NCI-H1930 (cell line): ENCODE results near the gene GJC2.

ENCODE experiments used
- DNase-seq, 2 experiments: peaks; one replicate each; lab custom pipeline; 2025; lab: John Stamatoyannopoulos, UW

Gene GJC2

DNA sequence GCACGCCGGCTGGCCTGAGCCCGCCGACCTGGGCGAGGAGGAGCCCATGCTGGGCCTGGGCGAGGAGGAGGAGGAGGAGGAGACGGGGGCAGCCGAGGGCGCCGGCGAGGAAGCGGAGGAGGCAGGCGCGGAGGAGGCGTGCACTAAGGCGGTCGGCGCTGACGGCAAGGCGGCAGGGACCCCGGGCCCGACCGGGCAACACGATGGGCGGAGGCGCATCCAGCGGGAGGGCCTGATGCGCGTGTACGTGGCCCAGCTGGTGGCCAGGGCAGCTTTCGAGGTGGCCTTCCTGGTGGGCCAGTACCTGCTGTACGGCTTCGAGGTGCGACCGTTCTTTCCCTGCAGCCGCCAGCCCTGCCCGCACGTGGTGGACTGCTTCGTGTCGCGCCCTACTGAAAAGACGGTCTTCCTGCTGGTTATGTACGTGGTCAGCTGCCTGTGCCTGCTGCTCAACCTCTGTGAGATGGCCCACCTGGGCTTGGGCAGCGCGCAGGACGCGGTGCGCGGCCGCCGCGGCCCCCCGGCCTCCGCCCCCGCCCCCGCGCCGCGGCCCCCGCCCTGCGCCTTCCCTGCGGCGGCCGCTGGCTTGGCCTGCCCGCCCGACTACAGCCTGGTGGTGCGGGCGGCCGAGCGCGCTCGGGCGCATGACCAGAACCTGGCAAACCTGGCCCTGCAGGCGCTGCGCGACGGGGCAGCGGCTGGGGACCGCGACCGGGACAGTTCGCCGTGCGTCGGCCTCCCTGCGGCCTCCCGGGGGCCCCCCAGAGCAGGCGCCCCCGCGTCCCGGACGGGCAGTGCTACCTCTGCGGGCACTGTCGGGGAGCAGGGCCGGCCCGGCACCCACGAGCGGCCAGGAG is 8.6 kb downstream of the GJC2 start:
- DNase-seq: no peak

DNA sequence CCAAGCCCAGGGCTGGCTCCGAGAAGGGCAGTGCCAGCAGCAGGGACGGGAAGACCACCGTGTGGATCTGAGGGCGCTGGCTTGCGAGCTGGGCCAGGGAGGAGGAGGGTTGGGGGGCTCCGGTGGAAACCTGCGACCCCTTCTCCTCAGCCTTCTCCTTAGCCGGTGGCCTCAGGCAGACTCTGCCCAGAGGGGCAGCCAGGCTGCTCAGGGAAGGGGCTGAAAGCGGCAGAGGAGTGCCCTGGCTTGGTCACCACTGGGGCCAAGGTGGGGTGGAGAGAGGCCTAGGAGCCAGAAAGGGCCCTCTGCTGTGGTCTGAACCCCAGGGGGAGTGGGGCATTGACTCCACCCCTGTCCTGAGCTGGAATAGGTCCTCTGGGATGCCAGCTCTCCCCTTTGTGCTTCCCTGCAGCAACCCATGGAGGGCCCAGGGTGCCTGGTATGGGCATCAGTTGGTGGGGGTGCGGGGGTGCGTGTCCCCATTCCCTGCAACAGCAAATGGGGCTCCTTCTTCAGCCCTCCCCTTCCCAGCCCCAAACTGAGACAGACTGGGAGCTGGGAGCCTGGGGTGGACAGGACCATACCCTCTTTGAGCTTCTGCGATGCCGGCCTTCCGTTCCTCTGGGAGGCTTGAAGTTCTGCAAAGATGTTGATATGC is 9.4 kb downstream of the GJC2 start:
- DNase-seq: no peak

DNA sequence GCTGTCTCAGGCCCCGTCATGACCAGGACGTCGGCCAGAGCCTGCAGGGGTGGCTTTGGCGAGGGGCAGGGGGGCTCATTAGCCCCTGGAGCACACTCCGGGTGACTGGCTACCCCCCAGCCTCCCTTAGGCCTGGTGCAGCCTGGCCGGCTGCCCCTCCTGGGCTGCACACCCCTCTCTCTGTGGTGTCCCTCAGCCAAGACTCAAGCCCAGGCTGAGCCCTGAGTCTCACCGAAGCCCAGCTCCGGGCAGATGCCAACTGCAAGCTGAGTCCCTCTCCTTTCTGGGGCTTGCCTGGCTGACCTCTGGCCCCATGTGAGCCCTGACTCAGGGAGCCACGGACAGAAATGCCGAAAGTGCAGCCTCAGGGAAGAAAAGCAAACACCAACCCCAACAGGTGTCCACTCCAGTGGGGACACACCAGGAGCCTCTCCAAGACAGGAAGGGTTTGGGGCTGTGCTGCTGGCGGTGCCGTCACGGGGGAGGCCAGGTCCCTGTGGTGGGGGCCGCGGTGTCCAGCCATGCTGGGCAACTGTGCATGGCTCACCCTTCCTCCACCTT is 10.6 kb downstream of the GJC2 start:
- no peak for DNase-seq

DNA sequence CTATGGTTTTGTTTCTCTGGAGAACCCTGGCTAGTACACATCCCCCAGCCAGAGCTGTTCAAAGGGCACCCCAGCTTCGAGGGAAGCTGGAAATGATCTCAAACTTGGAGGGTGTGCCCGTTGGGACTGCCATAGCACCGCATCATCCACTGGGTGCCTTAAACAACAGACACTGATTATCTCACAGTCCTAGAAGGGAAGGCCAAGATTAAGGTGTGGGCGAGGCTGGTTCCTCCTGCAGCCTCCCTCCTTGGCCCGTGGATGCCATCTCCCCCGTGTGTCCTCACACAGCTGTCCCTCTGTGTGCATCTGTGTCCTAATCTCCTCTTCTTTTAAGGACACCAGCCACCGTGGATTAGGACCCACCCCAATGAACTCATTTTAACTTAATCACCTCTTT is 11.6 kb downstream of the GJC2 start:
- DNase-seq: no peak

DNA sequence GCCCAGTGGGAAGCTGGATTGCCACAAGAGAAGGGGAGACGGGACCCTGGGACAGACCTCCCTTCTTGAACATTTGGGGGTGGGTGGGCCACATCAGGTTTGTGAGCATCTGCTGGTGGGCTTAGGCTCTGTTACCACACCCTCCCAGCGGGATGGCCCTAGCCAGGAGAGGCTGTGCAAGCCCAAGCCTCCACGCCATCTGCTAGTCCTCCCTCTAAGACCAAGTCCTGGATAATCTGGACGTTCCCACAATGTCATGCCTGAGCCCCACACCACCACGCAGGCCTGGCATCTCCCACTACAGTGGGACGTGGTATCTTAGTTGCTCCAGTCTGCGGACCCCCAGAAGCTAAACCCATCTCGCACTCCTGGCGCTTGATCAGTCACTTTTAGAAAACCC is 12.1 kb downstream of the GJC2 start:
- DNase-seq: no peak

DNA sequence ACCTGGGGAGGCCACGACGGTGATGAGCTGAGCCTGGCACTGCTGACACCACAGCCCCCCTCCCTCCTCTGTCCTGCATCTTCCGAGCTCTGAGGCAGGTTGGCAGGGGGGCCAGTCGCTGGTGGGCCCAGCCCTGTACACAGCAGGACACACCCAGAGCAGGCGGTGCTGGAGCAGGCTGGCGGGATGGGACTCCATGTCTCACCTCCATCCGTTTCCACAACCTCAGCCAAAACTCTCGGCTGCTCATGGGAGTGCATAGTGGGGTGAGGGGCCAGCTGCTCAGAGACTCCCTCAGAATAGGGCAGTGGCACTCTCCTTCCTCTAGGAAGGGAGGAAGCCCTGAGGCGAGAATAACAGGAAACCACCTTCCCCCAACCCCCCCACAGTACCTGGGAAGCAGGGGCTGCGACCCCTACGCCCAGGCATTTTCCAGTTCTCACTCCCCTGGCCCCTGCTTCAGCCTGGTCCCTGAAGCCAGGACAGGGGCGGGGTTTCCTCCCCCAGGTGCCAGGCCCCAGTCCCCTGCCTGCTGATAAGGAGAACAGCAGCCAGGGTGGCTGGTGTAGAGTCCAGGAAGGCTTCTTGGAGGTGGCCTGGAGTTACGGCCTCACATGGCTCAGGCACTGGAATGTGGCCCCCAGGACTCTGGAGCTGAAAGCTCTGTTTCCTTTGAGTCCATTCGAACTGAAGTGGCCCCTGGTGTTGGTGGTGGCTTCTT is 12.7 kb downstream of the GJC2 start:
- no peak for DNase-seq

DNA sequence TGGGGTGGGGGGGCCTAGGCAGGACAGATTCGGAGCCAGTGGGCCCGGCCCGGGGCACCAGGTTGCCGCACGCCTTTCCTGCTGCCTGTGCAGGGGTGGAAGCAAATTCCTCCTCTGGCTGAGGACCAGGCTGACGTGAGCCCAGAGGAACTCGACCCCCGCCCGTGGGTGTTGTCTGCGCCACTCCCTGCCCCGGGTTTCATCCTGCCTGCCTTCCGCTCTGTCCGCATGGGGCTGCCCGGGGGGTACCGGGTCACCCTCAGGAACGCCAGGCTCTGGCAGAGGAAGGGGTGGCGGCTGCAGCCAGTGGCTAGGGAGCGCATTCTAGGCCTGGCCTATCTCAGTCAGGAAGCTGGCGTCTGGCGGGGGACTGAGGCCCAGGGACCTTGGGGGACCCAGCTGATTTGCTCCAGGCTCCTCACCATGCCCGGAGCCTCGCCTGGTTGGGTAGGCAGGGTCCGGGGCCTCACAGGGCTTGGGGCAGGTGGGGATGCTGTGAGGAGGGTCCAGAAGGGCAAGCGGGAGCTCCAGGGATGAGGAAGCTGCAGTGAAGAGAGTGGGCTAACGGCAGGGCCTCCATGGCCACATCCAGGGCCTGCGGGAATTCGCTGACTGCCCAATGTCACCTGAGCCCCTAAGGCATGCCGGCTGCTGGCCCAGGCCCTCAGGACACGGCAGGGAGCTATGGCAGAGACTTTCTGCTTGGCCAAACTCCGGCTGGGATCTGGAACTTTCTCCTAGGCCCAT is 13.4 kb downstream of the GJC2 start:
- no peak for DNase-seq

DNA sequence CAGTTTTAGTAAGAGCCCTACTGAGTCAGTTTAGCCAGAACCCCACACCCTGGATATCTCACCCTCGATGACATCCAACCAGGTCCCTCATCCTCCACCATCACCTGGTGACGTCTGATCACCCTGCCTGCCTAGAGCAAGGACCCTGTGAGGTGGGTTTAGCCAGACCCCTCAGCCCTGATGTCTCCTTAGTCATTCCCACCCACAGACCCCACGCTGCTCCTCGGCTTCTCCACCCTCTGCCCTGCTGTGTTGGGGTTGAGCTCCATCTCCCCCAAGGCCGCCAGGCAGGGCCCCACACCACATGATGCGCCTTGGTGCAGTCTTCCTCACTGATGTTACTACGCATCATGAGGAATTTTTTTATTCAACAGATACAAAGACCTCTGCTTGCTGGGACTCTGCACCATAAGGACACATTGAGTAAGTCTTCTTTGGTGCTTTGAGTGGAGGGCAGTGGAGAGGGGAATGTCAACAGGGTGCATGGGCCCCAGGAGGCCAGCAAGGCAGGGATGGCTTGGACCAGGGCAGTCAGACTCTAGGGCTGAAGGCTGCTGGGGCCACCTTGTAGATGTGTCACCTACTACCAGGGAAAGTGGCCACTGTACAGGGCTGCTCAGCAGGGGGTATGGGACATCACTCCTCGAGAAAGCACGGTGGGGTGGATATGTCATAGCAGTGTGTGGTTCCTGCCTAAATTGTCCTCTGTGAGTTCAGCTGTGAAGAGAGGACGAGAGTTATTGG is 14.2 kb downstream of the GJC2 start:
- DNase-seq: no peak

DNA sequence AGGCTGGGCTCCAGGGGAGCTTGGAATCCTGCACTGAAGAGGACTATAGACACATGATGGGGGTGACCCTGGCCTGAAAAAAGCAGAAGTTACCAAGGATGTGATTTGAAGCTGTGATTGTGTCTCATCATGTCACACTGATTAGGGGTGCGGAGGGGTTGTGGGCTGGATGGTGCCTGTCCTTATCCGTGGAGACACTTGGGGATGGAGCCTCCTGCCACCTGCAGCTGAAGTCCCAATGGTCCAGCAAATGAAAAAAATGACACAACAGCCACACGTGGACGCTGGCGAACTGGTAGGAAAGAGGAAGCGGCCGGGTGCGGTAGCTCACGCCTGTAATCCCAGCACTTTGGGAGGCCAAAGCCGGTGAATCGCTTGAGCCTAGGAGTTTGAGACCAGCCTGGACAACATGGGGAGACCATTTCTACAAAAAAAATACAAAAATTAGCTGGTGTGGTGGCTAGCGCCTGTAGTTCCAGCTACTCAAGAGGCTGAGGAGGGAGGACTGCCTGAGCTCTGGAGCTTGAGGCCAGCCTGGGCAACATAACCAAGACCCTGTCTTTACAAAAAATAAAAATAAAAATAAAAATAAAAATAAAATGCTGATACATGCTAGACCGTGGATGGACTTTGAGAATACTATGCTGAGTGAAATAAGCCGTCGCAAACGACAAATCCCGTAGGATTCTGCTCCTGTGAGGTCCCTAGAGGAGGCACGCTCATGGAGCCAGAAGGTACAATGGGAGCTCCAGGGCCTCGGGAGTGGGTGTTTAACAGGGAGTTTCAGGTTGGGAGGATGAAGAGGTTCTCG is 15.0 kb downstream of the GJC2 start:
- no peak for DNase-seq

DNA sequence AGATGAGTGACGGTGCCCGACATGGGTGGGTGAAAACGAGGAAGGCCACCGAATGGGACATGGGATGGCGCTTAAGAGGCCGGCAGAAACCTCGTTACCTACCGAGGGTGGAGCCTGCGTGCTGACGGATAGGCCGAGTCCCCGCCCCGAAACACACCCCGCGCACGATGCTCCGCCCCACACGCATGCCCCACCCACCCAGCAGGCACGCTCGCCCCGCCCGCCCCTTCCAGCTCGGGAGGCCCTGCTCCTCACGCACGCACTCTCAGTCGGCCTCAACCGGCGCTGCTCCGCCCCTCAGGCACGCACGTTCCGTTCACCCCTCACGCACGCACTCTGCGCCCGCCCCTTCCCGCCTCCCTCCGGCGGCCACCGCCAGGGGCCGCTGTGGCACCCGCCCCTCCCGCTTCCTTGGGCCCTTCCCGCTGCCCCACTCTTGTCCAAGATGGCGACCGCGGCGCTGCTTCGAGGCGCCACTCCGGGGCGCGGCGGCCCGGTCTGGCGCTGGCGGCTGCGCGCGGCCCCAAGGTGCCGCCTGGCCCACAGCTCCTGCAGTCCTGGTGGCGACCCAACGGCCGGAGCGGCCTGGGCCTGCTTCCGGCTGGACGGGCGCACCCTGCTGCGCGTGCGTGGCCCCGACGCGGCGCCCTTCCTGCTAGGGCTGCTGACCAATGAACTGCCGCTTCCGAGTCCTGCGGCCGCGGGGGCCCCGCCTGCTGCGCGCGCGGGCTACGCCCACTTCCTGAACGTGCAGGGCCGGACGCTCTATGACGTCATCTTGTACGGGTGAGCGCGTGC is 15.8 kb downstream of the GJC2 start, which contains the start of gene IBA57:
Gene IBA57, plus strand, starts transcription at position 433 of the 798 bp plus-strand sequence. Its CDS starts 13 bp downstream, at position 446.
- DNase-seq: peak; percentile 95 to 97

DNA sequence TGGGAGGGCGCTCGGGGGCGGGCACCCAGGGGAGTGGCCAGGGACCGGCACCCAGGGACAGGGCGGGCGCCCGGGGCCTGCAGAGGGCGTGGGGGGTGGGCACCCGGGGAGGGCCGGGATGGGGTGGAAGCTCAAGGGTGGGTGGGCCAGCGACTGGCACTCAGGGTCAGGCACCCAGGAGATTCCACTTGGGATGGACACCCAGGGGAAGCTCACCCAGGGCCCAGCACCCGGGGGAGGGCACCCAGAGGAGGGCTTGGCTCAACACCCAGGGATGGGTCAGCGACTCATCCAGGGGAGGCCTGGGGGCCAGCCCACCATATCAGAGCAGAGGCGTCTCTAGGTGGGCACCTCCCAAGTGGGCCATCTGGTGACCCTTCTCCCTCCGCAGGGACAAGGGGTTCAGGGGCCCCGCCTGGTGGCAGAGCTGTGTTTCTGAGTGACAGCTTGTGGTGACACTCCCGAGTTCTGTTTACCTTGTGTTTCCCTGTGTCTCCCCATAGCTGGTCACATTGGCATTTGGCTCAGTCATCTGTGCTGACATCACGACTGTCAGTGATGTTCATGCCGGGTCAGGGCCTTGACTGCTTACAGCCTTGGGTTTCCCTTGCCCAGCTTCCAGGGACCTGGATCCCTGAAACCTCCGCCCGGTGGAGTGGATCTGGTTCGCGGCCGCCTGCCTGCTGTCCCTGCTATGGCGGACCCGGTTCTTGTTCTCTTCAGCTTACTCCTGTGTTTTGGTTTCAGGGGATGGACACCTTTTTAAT is 16.6 kb downstream of the GJC2 start:
- no peak for DNase-seq

DNA sequence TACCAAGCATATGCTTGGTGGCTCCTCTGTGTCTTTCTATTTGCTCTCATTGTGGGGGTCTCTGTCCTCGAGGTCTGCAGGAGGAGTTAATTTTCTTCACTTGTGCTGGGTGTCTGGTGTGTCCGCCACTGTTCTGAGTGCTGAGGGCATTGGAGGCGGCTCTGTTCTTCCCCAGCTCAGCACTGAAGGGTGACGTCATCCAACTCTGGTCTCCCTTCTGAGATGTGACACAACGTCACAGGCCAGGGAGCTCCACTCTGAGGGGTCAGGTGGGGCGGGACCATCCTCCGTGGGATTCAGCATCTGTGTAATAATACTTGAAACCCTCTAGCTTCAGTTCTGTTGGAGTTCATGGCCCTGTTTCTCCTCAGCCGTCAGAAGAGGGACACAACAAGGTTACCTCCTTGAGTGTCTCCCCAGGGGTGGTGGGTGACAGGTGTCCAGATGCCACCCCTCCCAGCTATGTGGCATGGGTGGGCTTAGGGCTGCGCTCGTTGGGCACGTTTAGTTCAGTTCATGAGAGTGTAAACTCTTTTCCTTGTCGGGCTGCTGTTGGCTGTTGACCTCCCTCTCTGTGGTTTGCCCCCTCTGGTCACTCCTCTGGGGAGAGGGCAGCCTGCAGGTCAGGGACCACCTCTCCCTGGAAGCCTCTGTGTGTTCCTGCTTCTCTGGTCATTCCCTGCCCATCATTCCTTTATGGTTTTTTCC is 19.0 kb downstream of the GJC2 start:
- no peak for DNase-seq

DNA sequence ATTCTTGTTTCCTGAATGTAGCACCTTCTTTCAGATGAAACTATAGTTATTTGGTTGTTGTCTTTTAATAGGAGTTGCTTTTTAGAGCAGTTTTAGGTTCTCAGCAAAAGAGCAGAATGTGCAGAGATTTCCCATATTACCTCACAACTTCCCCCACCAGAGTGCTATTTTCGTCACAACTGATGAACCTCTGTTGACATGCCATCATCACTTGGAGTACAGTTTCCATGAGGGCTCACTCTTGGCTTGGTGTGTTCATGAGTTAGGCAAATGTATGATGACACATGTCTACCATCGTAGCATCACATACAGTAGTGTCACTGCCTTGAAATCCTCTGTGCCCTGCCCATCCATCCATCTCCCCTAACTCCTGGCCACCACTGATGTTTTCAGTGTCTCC is 19.6 kb downstream of the GJC2 start:
- no peak for DNase-seq

DNA sequence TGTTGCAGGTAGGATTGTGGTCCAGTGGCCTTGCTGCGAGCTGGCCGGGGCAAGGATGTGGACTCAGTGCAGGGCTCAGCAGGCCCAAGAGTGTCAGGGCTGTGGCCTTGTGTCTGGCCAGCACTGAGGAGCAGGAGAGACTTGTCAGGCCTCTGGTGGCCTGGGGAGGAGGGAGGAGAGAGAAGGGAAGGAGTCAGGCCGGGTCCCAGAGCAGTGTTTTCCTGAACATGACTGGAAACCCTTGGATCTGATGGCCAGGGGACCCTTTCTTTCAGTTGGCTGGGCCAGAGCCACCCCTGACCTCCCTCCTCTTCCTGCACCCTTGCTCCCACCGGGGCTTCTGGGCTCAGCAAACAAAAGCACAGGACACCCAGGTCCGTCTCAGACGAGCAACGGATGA is 20.9 kb downstream of the GJC2 start:
- DNase-seq: no peak

DNA sequence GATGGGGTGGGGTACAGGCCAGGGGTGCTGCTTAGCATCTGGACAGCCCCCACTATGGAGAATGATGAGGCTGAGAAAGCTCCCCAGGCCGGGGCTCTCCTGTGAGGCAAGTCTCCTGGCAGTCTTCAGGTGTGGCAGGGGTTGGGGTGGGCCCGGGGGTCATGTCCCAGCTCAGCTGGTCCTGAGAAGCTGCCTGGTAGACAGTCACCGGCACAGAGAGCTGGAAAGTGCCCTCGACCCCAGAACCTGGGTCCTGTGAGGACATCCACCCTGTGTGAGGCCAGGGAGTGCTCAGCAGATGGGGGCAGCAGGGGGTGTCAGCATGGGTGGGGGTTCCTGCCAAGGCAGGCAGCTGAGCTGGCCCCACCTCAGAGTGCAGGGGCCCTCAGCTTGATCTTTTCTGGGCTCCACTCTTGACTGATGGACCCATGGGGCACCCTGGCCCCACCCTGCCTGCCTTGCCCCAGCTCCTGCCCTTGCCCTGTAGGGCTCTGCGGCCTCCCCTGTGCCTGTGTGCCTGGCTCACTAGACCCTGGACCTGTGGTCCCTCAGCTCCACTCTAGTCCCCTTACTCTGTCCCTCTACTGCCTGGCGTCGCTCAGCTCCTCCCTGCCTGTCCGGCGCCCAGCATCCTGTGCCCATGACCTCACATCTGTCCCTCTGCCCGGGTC is 21.6 kb downstream of the GJC2 start:
- DNase-seq: no peak

DNA sequence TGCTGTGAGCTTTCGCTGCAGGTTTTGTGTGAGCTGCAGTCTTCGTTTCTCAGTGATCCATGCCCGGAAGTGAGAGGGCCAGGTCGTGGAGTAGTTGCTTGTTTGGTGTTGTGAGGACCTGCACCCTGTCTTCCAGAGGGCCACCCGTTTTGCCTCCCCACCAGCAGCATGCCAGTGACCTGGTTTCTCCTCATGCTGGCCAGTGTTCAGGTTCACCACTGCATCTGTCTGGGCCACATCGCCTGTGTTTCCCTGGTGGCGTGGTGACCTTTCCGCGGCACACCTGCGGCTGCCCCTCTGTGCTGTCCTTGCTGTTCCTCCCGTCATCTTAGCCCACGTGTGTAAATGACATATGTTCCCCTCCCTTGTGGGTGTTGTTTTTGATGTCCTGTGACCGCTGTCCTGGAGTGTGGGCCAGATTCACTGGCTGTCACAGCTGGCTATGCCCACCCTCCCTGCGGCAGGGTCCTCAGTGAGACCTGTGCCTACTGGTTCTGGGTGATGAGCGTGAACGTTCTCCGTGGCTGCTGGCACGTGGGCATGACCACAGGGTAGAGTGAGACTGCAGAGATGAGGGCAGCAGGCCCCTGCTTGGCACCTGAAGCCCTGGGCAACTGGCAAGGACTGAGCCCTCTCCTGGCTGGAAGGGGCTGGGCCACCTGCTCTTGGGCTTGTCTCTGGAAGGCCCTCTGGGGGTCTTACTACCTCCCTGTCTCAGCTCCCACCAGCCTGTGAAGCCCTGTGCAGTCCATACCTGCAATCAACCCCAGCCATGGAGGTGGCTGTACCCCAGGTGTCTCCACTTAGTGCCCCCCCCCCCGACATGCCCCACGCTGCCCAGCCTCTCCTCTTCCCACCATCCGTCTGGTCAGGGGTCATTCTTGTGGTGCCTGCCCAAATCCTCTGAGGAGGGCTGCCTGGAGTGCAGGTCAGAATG is 23.1 kb downstream of the GJC2 start:
- no peak for DNase-seq
